Activated B cell treated with CpG ODN at 0.5 μM for 24 hours (primary cell): ENCODE data around the gene NABP2. TPM values are rescaled to one million over a fixed set of nuclear protein-coding genes. Genes with fewer than 3 reads are reported as not detected.

Source experiments
- ATAC-seq: fragments of 200-7000 bp; cut with Tn5 transposase; one replicate; pipeline ENCODE4 v1.10.0; 2021; ENCODE audit warnings: low read depth, mild to moderate bottlenecking, moderate library complexity
- CTCF ChIA-PET: fragments of 350-600 bp; sonication (Branson Sonifier 250); formaldehyde crosslinking; loops from one replicate; lab custom pipeline; 2021; ENCODE audit warnings: antibody characterized with exemption; lab: Charles Lee
- POLR2A ChIA-PET: fragments of 350-600 bp; sonication (Branson Sonifier 250); formaldehyde crosslinking; loops from one replicate; lab custom pipeline; 2021; ENCODE audit warnings: antibody characterized with exemption; lab: Charles Lee
- DNase-seq: peaks from one replicate; pipeline ENCODE4 v3.0.0; 2022
- H3K27ac Mint-ChIP-seq: one replicate; pipeline ENCODE4 v1.8.0; 2020; ENCODE audit warnings: mixed read lengths
- H3K27me3 Mint-ChIP-seq: one replicate; pipeline ENCODE4 v1.8.0; 2021; ENCODE audit warnings: mixed read lengths
- H3K36me3 Mint-ChIP-seq: one replicate; pipeline ENCODE4 v1.8.0; 2021; ENCODE audit warnings: low read depth, mixed read lengths
- H3K4me1 Mint-ChIP-seq: one replicate; pipeline ENCODE4 v1.8.0; 2021; ENCODE audit warnings: mixed read lengths
- H3K4me3 Mint-ChIP-seq: one replicate; pipeline ENCODE4 v1.8.0; 2020; ENCODE audit warnings: mild to moderate bottlenecking, mixed read lengths
- H3K9me3 Mint-ChIP-seq: one replicate; pipeline ENCODE4 v1.8.0; 2020; ENCODE audit warnings: mixed read lengths
- CTCF ChIP-seq: fragments of 200-600 bp; IDR thresholded peaks from one replicate; pipeline ENCODE4 v1.8.0; 2022; ENCODE audit warnings: antibody characterized with exemption, mild to moderate bottlenecking
- intact Hi-C: fragments of 100-400 bp; cut with micrococcal nuclease; formaldehyde crosslinking; loops from one replicate; pipeline ENCODE4 v1.15.1; 2024
- total RNA-seq: library from RNA; stranded (reverse); gene quantifications from 2 replicates; pipeline ENCODE4 v1.2.3, GENCODE V29; 2022

The NABP2 gene
- total RNA-seq, 1 donor from 2014 or later = 27.7 TPM

DNA sequence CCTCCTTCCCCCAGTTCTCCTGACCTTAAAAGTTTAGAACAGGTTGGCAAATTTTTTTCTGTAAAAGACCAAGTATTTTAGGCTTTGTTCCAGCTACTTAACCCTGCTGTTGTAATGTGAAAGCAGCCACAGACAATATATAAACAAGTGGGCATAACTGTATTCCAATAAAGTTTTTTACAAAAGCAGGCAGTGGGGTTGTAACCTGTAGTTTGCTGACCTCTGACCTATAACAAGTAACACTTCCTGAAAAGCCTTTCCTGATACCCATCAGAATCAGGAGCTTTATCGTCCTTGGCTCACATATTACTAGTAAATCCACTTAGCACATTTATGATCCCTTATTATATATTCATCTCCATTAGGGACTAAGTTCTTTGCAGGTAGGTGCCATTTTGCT is 21.8 kb upstream of the NABP2 start:
- POLR2A ChIA-PET = interaction anchor here (0.6 to 9.1 kb wide), 6 partner anchors 12 to 91 kb away, joined by 3 to 111 read pairs (median 4); partner anchors contain the start of genes RNF41 and SMARCC2

GRCh38 chr12:56202838-56203237 is 21.3 kb upstream of the NABP2 start:
- POLR2A ChIA-PET = interaction anchor here (0.7 to 9.1 kb wide), 2 partner anchors 18 to 19 kb away, joined by 5 to 111 read pairs; partner anchors contain the start of gene RNF41

More for the DNA sequence above, 21.8 kb upstream of the NABP2 start:
- DNase-seq (no peak), ATAC-seq (no peak)
- Mint-ChIP-seq H3K4me1 (peaks cover 26% of the 10 kb centered on the region), H3K9me3 (no peaks in the 10 kb centered on the region), H3K36me3 (peaks cover 32% of the 10 kb centered on the region), H3K27ac (peak overlapping the region; percentile 19), H3K27me3 (no peaks in the 10 kb centered on the region), H3K4me3 (no peak overlapping the region)
- CTCF ChIA-PET = interaction anchor here (1.1 kb wide), 1 partner anchor 21 kb away, joined by 5 read pairs; no protein-coding TSS in a partner anchor
- no peak for TF ChIP-seq CTCF
- intact Hi-C loops = no loop called here

DNA sequence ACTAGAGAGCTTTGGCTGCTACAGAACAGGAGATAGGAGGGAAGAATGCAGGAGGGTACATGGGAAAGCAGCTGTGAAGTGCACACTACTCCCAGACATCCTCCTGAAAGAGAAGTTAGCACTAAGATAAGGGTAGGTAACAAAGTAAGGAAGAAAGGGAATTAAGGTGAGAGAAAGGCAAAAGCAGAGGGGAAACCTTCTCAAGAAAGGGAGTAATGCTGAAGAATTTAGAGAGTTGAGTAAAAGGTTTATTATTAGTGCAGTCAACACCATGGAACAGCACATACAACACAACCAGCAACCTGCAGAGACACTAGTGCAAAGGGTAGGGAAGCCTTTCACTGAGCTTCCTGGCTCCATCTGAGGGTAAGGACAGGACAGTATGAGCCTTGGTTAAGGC is 19.9 kb upstream of the NABP2 start:
- Mint-ChIP-seq H3K4me3 (no peak overlapping the region), H3K36me3 (peaks cover 46% of the 10 kb centered on the region), H3K27me3 (no peaks in the 10 kb centered on the region), H3K27ac (peak overlapping the region; percentile 64), H3K9me3 (no peaks in the 10 kb centered on the region), H3K4me1 (peaks cover 36% of the 10 kb centered on the region)
- no peak for ATAC-seq
- no peak for DNase-seq
- POLR2A ChIA-PET = interaction anchor here (0.5 to 9.1 kb wide), 2 partner anchors 18 to 153 kb away, joined by 3 to 111 read pairs; partner anchors contain the start of gene RNF41
- no peak for TF ChIP-seq CTCF
- intact Hi-C loops = no loop called here
- CTCF ChIA-PET = interaction anchor here (1.5 to 4.8 kb wide), 4 partner anchors 14 to 260 kb away, joined by 4 to 52 read pairs (median 22); partner anchors contain the start of genes ANKRD52, RNF41 and SMARCC2

More at GRCh38 chr12:56202838-56203237, 21.3 kb upstream of the NABP2 start:
- TF ChIP-seq CTCF = no peak
- Mint-ChIP-seq H3K36me3 (peaks cover 37% of the 10 kb centered on the region), H3K4me3 (no peak overlapping the region), H3K9me3 (no peaks in the 10 kb centered on the region), H3K27me3 (no peaks in the 10 kb centered on the region), H3K27ac (peak overlapping the region; percentile 19), H3K4me1 (peaks cover 31% of the 10 kb centered on the region)
- CTCF ChIA-PET = interaction anchor here (0.6 to 1.1 kb wide), 2 partner anchors 10 to 20 kb away, joined by 3 to 5 read pairs; no protein-coding TSS in a partner anchor
- intact Hi-C loops = no loop called here
- DNase-seq (no peak), ATAC-seq (no peak)

GRCh38 chr12:56205445-56205844 is 18.7 kb upstream of the NABP2 start:
- peaks cover 39% of the 10 kb centered on the region for H3K4me1 Mint-ChIP-seq
- no peak overlapping the region for H3K4me3 Mint-ChIP-seq
- H3K27ac Mint-ChIP-seq = no peak overlapping the region
- H3K9me3 Mint-ChIP-seq = no peaks in the 10 kb centered on the region
- intact Hi-C loops = loop anchor here (1.0 kb wide), 1 partner anchor 12 kb away; no protein-coding TSS in a partner anchor
- POLR2A ChIA-PET = interaction anchor here (0.7 to 9.1 kb wide), 4 partner anchors 16 to 284 kb away, joined by 3 to 111 read pairs (median 6); partner anchors contain the start of genes RNF41 and SMARCC2
- DNase-seq = no peak
- CTCF ChIA-PET = interaction anchor here (1.5 to 4.8 kb wide), 6 partner anchors 11 to 467 kb away, joined by 3 to 52 read pairs (median 10); partner anchors contain the start of genes ANKRD52, RNF41 and SMARCC2
- H3K36me3 Mint-ChIP-seq = peaks cover 55% of the 10 kb centered on the region
- H3K27me3 Mint-ChIP-seq = no peaks in the 10 kb centered on the region
- no peak for TF ChIP-seq CTCF
- no peak for ATAC-seq
